GM12878 (cell line): ENCODE data around the gene CWC27. TPM values are rescaled to one million over a fixed set of nuclear protein-coding genes. Genes with fewer than 3 reads are reported as not detected.

Source experiments
- ATAC-seq: fragments of 200-7000 bp; cut with Tn5 transposase; 3 replicates; pipeline ENCODE4 v1.9.1; 2020; ENCODE audit warnings: mild to moderate bottlenecking, moderate library complexity
- BruUV-seq: library from RNA; stranded (reverse); fragments of 400-500 nt; replicated peaks from 2 replicates; lab custom pipeline; 2021; lab: Mats Ljungman, UMichigan
- CTCF ChIA-PET: fragments of 300-600 bp; sonication (Branson Sonifier 250); formaldehyde crosslinking; extraction: SDS; loops from one replicate; lab custom pipeline; 2021; ENCODE audit warnings: inconsistent platforms; lab: Yijun Ruan, JAX
- POLR2A ChIA-PET: fragments of 350-600 bp; formaldehyde crosslinking; extraction: SDS; loops from one replicate; lab custom pipeline; 2021; ENCODE audit warnings: inconsistent platforms; lab: Charles Lee
- RAD21 ChIA-PET: fragments of 300-600 bp; sonication (Branson Sonifier 250); formaldehyde crosslinking; loops from one replicate; lab custom pipeline; 2023; ENCODE audit warnings: antibody characterized with exemption; ENCODE audit not compliant: unreplicated experiment; lab: Charles Lee
- SMC1A ChIA-PET: fragments of 300-600 bp; sonication (Branson Sonifier 250); formaldehyde crosslinking; loops from one replicate; lab custom pipeline; 2023; ENCODE audit not compliant: unreplicated experiment, uncharacterized antibody; lab: Charles Lee
- DNase-seq: peaks from one replicate; pipeline ENCODE4 v3.0.0-alpha.2; 2011; ENCODE audit warnings: low read depth, low spot score
- FAIRE-seq: peaks from 3 replicates; lab custom pipeline; 2011; peaks lifted over from hg19 to GRCh38; lab: Jason Lieb, UNC
- H2AFZ ChIP-seq: 2 replicates; pipeline ENCODE4 v1.6.0; 2011; ENCODE audit warnings: low read depth, low read length, control low read depth; ENCODE audit not compliant: control insufficient read depth
- H3K27ac ChIP-seq: 2 replicates; pipeline ENCODE4 v1.5.1; 2011; ENCODE audit warnings: control low read depth; ENCODE audit not compliant: control insufficient read depth, insufficient read depth
- H3K27me3 ChIP-seq, 2 experiments: replicated peaks in 1 of 2; 2 replicates each; pipeline versions ENCODE4 v1.6.0 to v1.6.1; 2011; ENCODE audit warnings: low read length in 1 of 2; ENCODE audit not compliant: control insufficient read depth in 2 of 2, insufficient read depth in 2 of 2
- H3K36me3 ChIP-seq, 2 experiments: 2 replicates each; pipeline ENCODE4 v1.5.1; 2011; ENCODE audit warnings: low read length in 1 of 2; ENCODE audit not compliant: control insufficient read depth in 2 of 2, insufficient read depth in 2 of 2
- H3K4me1 ChIP-seq: 2 replicates; pipeline ENCODE4 v1.6.1; 2011; ENCODE audit warnings: mild to moderate bottlenecking, low read length, moderate library complexity, mixed read lengths; ENCODE audit not compliant: control insufficient read depth, insufficient read depth
- H3K4me2 ChIP-seq: 2 replicates; pipeline ENCODE4 v1.6.0; 2011; ENCODE audit warnings: control low read depth; ENCODE audit not compliant: control insufficient read depth, insufficient read depth
- H3K4me3 ChIP-seq: fragments of 200-600 bp; sonication (generic); 2 replicates; pipeline ENCODE4 v1.5.1; 2016
- H3K79me2 ChIP-seq: 2 replicates; pipeline ENCODE4 v1.6.0; 2011; ENCODE audit warnings: low read length; ENCODE audit not compliant: control insufficient read depth, insufficient read depth
- H3K9ac ChIP-seq: 2 replicates; pipeline ENCODE4 v1.8.0; 2011; ENCODE audit warnings: low read length, control low read depth, mixed read lengths; ENCODE audit not compliant: control insufficient read depth, insufficient read depth
- H3K9me3 ChIP-seq: replicated peaks from 3 replicates; pipeline ENCODE4 v1.5.1; 2011; ENCODE audit warnings: mild to moderate bottlenecking, low read length; ENCODE audit not compliant: control insufficient read depth, insufficient read depth
- H4K20me1 ChIP-seq: 2 replicates; pipeline ENCODE4 v1.6.0; 2011; ENCODE audit not compliant: control insufficient read depth, insufficient read depth
- EGR1 ChIP-seq, 2 experiments: IDR thresholded peaks; 1 replicate in 1 of 2; 2 replicates in 1 of 2; pipeline ENCODE4 v1.6.1; 2011 to 2012; ENCODE audit warnings: low read depth in 2 of 2, low read length in 2 of 2, borderline replicate concordance in 1 of 2, mild to moderate bottlenecking in 1 of 2, moderate library complexity in 1 of 2
- IKZF2 ChIP-seq, 2 experiments: fragments of 450-650 bp; IDR thresholded peaks; 2 replicates each; pipeline ENCODE4 v1.6.1; 2017; ENCODE audit warnings: mild to moderate bottlenecking in 2 of 2, moderate library complexity in 2 of 2
- LARP7 ChIP-seq: fragments of 450-650 bp; IDR thresholded peaks from 2 replicates; pipeline ENCODE4 v1.6.1; 2017; ENCODE audit warnings: mild to moderate bottlenecking
- NR2F1 ChIP-seq: fragments of 450-650 bp; conservative IDR thresholded peaks from 2 replicates; pipeline ENCODE4 v1.6.1; 2017; ENCODE audit warnings: mild to moderate bottlenecking
- PML ChIP-seq: IDR thresholded peaks from 2 replicates; pipeline ENCODE4 v1.6.1; 2012; ENCODE audit warnings: low read length, inconsistent platforms
- RUNX3 ChIP-seq: IDR thresholded peaks from 2 replicates; pipeline ENCODE4 v1.6.1; 2012; ENCODE audit warnings: low read length, inconsistent platforms
- YBX1 ChIP-seq: fragments of 450-650 bp; IDR thresholded peaks from 2 replicates; pipeline ENCODE4 v1.6.1; 2016; ENCODE audit warnings: antibody characterized with exemption
- ZBTB11 ChIP-seq: fragments of 450-650 bp; formaldehyde crosslinking; IDR thresholded peaks from 2 replicates; pipeline ENCODE4 v1.5.0; 2022; ENCODE audit warnings: mild to moderate bottlenecking, missing genetic modification characterization
- ZNF384 ChIP-seq: IDR thresholded peaks from 2 replicates; pipeline ENCODE4 v1.6.1; 2012; ENCODE audit warnings: low read depth, mild to moderate bottlenecking, low read length, improper control_type of control experiment, borderline replicate concordance
- WGBS: methylation state at CpG from one replicate; pipeline ENCODE4 v1.1.6; 2016; ENCODE audit warnings: low lambda C conversion rate; ENCODE audit not compliant: insufficient replicate concordance, insufficient coverage; ENCODE audit errors: missing lambda C conversion rate; 5-methylcytosine and 5-hydroxymethylcytosine counted together
- in situ Hi-C: fragments of 300-500 bp; cut with MboI; formaldehyde crosslinking; loops from 9 replicates; pipeline ENCODE4 v1.14.3; 2018; ENCODE audit warnings: mixed read lengths
- intact Hi-C: fragments of 100-400 bp; cut with micrococcal nuclease; formaldehyde crosslinking; loops from one replicate; pipeline ENCODE4 v1.14.2; 2022; ENCODE audit not compliant: unreplicated experiment
- polyA plus RNA-seq, 11 experiments: library from polyadenylated mRNA; depleted of rRNA in 4 of 11; unstranded in 6 of 11; stranded (reverse) in 5 of 11; fragments of >200 nt; fragmentation: Nextera tagmentation in 4 of 11; fragmentation: Illumina TruSeq in 1 of 11; extraction: Ambion mirVana in 4 of 11; extraction: Trizol in 1 of 11; gene quantifications; 1 replicate in 1 of 11; 2 replicates in 10 of 11; pipeline versions ENCODE4 v1.2.1 to v1.2.3, GENCODE V29; 2011 to 2016; ENCODE audit warnings: inconsistent platforms in 2 of 11, missing spikeins in 2 of 11, low read depth in 1 of 11
- total RNA-seq, 4 experiments: library from RNA; depleted of rRNA in 3 of 4; stranded (reverse); fragments of >200 nt in 3 of 4; fragmentation: Illumina TruSeq in 1 of 4; extraction: Trizol in 1 of 4; gene quantifications; 2 replicates each; pipeline versions ENCODE4 v1.2.1 to v1.2.3, GENCODE V29; 2013 to 2021

The CWC27 gene
- total and polyA plus RNA-seq, 10 of the 15 experiments (the other 5 are each of a cell fraction or from before 2014, with no cell fraction given), result 21.7 to 61.9 (median 47.0) TPM

GRCh38 chr5:64749385-64749784, 19.3 kb upstream of the CWC27 start (continued):
- TF ChIP-seq ZBTB11 (no peak), LARP7 (no peak), ZNF384 (no peak), IKZF2 (IDR thresholded peaks at IDR 0.05) (no peak)

- no peak overlapping the region for H3K4me2 ChIP-seq
- H4K20me1 ChIP-seq, result no peaks in the 10 kb centered on the region
- RAD21 ChIA-PET, result no interaction called here
- H3K36me3 ChIP-seq, result peaks cover 0 to 17% of the 10 kb centered on the region in 2 experiments; a peak in 3 of 4 replicates
- WGBS, result 95% methylated on average over 2 of the region's 2 CpGs
- intact Hi-C loops, result no loop called here
- in situ Hi-C loops, result no loop called here
- CTCF ChIA-PET, result interaction anchor here (0.7 to 2.1 kb wide), 6 partner anchors 12 to 349 kb away, joined by 3 to 4 read pairs (median 3); no protein-coding TSS in a partner anchor
- H3K27me3 ChIP-seq, result no peaks in the 10 kb centered on the region
- DNase-seq, result no peak
- no TSS peak for BruUV-seq
- peaks cover 11% of the 10 kb centered on the region for H3K79me2 ChIP-seq
- H3K27ac ChIP-seq, result no peak overlapping the region
- no peaks in the 10 kb centered on the region; the same call in 1 of the 3 replicates for H3K9me3 ChIP-seq
- TF ChIP-seq RUNX3 (no peak), PML (no peak), YBX1 (no peak), EGR1 (IDR thresholded peaks at IDR 0.05; ENCODE audit: borderline replicate concordance in 1 of 2, low read depth in 2 of 2, low read length in 2 of 2) (no peak), NR2F1 (no peak)
- H3K9ac ChIP-seq, result no peak overlapping the region
- ATAC-seq, result no peak
- no peak for FAIRE-seq
- SMC1A ChIA-PET, result interaction anchor here (1.0 to 1.6 kb wide), 6 partner anchors 8 to 143 kb away, joined by 3 to 9 read pairs (median 4); partner anchors contain the start of genes CWC27 and SREK1IP1
- no peak overlapping the region for H3K4me3 ChIP-seq
- POLR2A ChIA-PET, result no interaction called here
- peaks cover 4% of the 10 kb centered on the region; the same call in 1 of the 2 replicates for H3K4me1 ChIP-seq
- H2AFZ ChIP-seq, result no peak overlapping the region
These were observed 14.7 kb upstream of the CWC27 start for GRCh38 chr5:64754066-64754465.
